HUES64 (cell line): ENCODE measurements around the gene LASP1NB.
"Not testable (repeated sequence)": the region's sequence is repeated elsewhere in the genome, so short reads cannot be mapped to it uniquely, and the experiment has no call there.

Experiments
- H3K27ac ChIP-seq: 2 replicates; pipeline ENCODE4 v1.7.0; 2013; ENCODE audit warnings: low read depth, low read length, inconsistent platforms
- H3K27me3 ChIP-seq: 2 replicates; pipeline ENCODE4 v1.6.1; 2013; ENCODE audit warnings: mild to moderate bottlenecking, low read length; ENCODE audit not compliant: insufficient read depth
- H3K36me3 ChIP-seq: 2 replicates; pipeline ENCODE4 v1.6.1; 2013; ENCODE audit warnings: mild to moderate bottlenecking, low read length; ENCODE audit not compliant: insufficient read depth
- H3K4me1 ChIP-seq: 2 replicates; pipeline ENCODE4 v1.6.1; 2013; ENCODE audit warnings: mild to moderate bottlenecking, low read length, moderate library complexity; ENCODE audit not compliant: insufficient read depth
- H3K4me3 ChIP-seq: 2 replicates; pipeline ENCODE4 v1.5.1; 2013; ENCODE audit warnings: mild to moderate bottlenecking, low read length, moderate library complexity
- H3K9ac ChIP-seq: 2 replicates; pipeline ENCODE4 v1.6.1; 2013; ENCODE audit warnings: mild to moderate bottlenecking, low read depth, low read length
- H3K9me3 ChIP-seq: 2 replicates; pipeline ENCODE4 v1.6.1; 2013; ENCODE audit warnings: low read depth, low read length; ENCODE audit not compliant: insufficient read depth
- WGBS: fragments of 150-250, 120-280 bp; methylation state at CpG from one replicate; pipeline ENCODE4 v1.1.7; 2013; ENCODE audit warnings: missing lambda C conversion rate; 5-methylcytosine and 5-hydroxymethylcytosine counted together

Gene LASP1NB

DNA sequence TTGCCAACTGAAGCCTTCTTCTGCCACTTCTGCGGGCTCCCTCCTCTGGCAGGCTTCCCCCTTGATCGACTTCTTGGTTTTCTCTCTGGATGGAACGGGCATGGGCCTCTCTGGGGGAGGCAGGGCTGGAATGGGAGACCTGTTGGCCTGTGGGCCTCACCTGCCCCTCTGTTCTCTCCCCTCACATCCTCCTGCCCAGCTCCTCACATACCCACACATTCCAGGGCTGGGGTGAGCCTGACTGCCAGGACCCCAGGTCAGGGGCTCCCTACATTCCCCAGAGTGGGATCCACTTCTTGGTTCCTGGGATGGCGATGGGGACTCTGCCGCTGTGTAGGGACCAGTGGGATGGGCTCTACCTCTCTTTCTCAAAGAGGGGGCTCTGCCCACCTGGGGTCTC, 6.5 kb upstream of the LASP1NB start:
- Histone ChIP-seq H3K4me3 (no peak overlapping the region), H3K36me3 (peaks cover 49% of the 10 kb centered on the region), H3K27ac (no peak overlapping the region), H3K9ac (no peak overlapping the region), H3K4me1 (peaks cover 12% of the 10 kb centered on the region; the same call in 1 of the 2 replicates), H3K9me3 (no peaks in the 10 kb centered on the region), H3K27me3 (no peaks in the 10 kb centered on the region)
- 96% methylated on average over 5 of the region's 5 CpGs for WGBS

GRCh38 chr17:38919316-38920078, 5.9 kb upstream of the LASP1NB start:
- Histone ChIP-seq H3K27ac (no peak overlapping the region), H3K4me3 (no peak overlapping the region), H3K9ac (no peak overlapping the region), H3K9me3 (no peaks in the 10 kb centered on the region), H3K27me3 (no peaks in the 10 kb centered on the region), H3K4me1 (peaks cover 12% of the 10 kb centered on the region; the same call in 1 of the 2 replicates), H3K36me3 (peaks cover 43% of the 10 kb centered on the region)
- 95% methylated on average over 16 of the region's 16 CpGs for WGBS

DNA sequence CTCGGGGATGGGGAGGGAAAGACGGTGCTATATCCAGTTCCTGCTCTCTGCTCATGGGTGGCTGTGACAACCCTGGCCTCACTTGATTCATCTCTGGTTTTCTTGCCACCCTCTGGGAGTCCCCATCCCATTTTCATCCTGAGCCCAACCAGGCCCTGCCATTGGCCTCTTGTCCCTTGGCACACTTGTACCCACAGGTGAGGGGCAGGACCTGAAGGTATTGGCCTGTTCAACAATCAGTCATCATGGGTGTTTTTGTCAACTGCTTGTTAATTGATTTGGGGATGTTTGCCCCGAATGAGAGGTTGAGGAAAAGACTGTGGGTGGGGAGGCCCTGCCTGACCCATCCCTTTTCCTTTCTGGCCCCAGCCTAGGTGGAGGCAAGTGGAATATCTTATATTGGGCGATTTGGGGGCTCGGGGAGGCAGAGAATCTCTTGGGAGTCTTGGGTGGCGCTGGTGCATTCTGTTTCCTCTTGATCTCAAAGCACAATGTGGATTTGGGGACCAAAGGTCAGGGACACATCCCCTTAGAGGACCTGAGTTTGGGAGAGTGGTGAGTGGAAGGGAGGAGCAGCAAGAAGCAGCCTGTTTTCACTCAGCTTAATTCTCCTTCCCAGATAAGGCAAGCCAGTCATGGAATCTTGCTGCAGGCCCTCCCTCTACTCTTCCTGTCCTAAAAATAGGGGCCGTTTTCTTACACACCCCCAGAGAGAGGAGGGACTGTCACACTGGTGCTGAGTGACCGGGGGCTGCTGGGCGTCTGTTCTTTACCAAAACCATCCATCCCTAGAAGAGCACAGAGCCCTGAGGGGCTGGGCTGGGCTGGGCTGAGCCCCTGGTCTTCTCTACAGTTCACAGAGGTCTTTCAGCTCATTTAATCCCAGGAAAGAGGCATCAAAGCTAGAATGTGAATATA, 4.8 kb upstream of the LASP1NB start:
- Histone ChIP-seq H3K9ac (no peak overlapping the region), H3K27me3 (no peaks in the 10 kb centered on the region), H3K27ac (no peak overlapping the region), H3K36me3 (peaks cover 32% of the 10 kb centered on the region), H3K4me1 (peaks cover 14% of the 10 kb centered on the region; the same call in 1 of the 2 replicates), H3K4me3 (no peak overlapping the region), H3K9me3 (no peaks in the 10 kb centered on the region)
- WGBS = 86% methylated on average over 9 of the region's 9 CpGs

DNA sequence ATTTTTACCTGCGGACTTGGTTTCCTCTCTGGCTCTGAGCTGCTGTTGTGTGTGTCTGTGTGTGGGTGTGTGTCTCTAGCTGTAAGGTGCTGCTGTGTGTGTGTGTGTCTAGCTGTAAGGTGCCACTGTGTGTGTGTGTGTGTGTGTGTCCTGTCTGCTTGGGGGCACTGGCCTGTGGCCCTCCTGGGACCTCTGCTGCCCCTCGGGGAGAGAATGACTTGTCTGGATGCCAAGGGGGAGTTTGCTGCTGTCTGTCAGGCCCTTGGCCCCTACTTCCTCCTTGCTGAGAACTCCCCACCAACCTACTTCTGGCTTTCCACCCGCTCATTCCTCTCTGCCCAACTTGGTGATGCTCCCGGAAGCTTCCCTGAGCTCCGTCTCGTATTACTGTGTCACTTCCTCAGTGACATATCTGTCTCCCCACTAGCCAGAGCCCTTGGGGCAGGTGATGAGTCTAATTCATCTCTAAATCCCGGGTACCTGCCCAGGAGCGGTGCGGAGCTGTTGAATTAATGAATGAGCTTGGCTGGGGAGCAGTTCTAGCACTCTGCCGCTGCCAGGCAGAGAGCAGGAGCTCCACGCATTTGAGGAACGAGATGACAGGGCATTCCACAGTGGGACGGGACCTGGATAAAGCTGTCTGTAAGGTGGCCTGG, 3.5 kb upstream of the LASP1NB start:
- Histone ChIP-seq H3K27me3 (no peaks in the 10 kb centered on the region), H3K4me1 (peaks cover 18% of the 10 kb centered on the region; the same call in 1 of the 2 replicates), H3K4me3 (no peak overlapping the region), H3K9me3 (no peaks in the 10 kb centered on the region), H3K36me3 (peaks cover 26% of the 10 kb centered on the region), H3K27ac (peak overlapping the region; percentile 78; the same call in 1 of the 2 replicates), H3K9ac (no peak overlapping the region)
- 86% methylated on average over 13 of the region's 13 CpGs for WGBS

DNA sequence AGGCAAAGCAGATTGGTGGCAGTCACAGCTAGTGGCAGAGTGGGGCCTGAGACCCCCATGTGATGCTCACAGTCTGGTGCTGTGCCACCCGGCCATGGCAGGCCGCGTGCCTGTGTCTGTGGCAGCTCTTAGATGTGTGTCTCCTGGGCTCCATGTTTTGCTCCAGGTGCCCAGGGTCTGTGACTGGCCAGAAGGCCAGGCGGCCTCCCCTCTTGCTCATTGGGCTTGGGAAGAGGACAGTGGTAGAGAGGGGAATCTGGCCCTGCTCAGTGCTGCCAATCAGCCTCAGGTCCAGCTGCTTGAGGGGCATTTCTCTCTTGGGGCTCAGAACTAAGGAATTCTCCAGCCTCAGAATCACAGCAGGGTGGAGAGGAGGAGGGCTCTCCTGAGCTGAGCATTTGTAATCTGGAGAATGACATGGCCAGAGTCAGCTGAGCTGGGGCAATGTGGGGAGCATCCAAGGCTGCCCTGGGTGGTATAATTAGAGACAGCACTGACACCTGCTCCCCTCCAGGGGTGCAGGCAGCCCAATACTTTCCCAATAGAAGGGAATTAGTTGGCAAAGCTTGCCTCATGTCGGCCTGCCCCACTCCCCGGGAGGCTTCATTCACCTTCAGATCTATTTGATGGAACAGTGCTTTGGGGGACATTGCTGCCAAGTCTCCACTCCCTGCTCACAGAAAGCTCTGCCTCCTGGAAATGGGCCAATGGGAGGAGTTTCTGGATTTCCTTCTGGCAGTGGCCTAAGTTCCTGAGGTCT, 2.7 kb upstream of the LASP1NB start:
- 67% methylated on average over 6 of the region's 6 CpGs for WGBS
- peak overlapping the region; percentile 78 for H3K27ac ChIP-seq
- no peaks in the 10 kb centered on the region for H3K27me3 ChIP-seq
- H3K9ac ChIP-seq = no peak overlapping the region
- no peaks in the 10 kb centered on the region for H3K9me3 ChIP-seq
- peaks cover 18% of the 10 kb centered on the region; the same call in 1 of the 2 replicates for H3K4me1 ChIP-seq
- H3K4me3 ChIP-seq = no peak overlapping the region
- H3K36me3 ChIP-seq = peaks cover 18% of the 10 kb centered on the region

DNA sequence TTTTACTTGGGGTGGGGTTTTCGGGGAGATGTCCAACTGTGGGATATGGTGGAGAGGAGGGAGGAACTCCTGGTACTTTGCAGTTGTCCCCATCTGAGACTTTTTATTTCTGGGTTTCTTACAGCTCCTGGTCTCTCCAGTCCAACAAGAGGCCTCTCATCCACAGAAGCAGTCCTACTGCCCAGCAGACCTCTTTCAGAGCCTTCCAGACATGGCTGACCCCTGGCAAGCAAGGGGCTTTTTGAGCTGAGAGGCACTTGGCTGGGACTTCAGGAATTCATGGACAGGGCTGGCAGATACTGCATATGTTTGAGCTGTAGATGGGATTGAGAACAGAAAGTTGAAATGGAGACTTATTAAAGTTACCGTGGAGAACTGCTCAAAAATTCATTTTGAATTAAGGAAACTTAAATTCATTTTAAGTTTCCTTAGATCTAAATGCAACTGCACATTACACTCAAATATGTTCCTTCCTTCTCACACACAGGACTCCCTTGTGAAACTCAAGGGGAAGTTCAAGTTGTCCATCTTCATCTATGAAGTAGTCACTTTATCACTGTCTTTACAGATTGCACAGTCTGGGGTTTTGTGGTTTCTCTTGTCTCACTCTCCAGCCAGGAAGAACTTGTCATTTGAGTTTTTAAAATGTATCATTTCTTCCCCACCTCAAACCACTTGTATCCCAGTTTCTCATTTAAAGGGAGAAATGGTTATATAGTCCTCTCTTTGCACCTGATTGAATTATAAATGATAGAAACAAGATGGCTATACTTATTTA, 1.1 kb downstream of the LASP1NB start:
- no peaks in the 10 kb centered on the region for H3K27me3 ChIP-seq
- no peaks in the 10 kb centered on the region for H3K9me3 ChIP-seq
- H3K27ac ChIP-seq = no peak overlapping the region
- H3K4me1 ChIP-seq = peaks cover 18% of the 10 kb centered on the region; the same call in 1 of the 2 replicates
- WGBS = 97% methylated on average over 2 of the region's 2 CpGs
- H3K36me3 ChIP-seq = no peaks in the 10 kb centered on the region
- H3K4me3 ChIP-seq = no peak overlapping the region
- no peak overlapping the region for H3K9ac ChIP-seq

- not testable (repeated sequence) for H3K9me3 ChIP-seq, H3K27me3 ChIP-seq, H3K36me3 ChIP-seq, H3K4me3 ChIP-seq, H3K9ac ChIP-seq, H3K27ac ChIP-seq, H3K4me1 ChIP-seq
- WGBS = 94% methylated on average over 36 of the region's 36 CpGs
Observed at GRCh38 chr17:38930782-38931181, 5.4 kb downstream of the LASP1NB start.

DNA sequence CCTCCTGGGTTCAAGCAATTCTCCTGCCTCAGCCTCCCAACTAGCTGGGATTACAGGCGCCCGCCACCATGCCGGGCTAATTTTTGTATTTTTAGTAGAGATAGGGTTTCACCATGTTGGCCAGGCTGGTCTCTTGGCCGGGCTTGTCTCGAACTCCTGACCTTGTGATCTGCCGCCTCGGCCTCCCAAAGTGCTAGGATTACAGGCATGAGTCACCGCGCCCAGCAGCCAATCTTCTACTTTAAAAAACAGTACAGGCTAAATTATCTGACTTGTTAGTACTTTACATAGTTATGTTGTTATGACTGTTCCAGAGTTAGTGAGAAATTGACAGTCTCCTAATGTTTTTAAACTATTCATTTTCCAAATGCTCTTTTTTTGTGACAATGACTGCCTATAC, 8.5 kb downstream of the LASP1NB start:
- WGBS = 93% methylated on average over 9 of the region's 9 CpGs

DNA sequence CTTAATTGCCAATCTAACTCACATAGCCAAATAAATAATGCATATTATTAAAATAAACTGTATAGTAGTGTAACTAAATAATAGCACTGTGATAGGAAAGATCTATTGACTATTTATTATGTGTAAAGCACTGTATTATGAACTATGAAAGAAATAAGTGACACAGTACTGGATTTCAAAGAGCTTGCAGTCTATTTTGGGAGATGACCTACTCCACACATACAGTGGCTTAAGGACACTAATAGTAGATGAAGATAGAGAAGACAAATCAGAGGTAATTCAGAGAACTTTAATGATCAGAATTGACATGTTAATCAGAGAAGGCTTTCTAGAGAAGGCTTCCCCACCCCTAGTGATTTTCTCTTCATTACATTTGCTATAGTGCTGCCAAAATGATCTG, 14.6 kb downstream of the LASP1NB start:
- Histone ChIP-seq H3K9me3 (no peaks in the 10 kb centered on the region), H3K27me3 (no peaks in the 10 kb centered on the region), H3K27ac (no peak overlapping the region), H3K4me3 (no peak overlapping the region), H3K4me1 (0 out of 2 replicates have a peak, but pooled peaks cover 4% of the 10 kb centered on the region), H3K9ac (no peak overlapping the region), H3K36me3 (no peaks in the 10 kb centered on the region)

More for the DNA sequence above, 8.5 kb downstream of the LASP1NB start:
- H3K4me3 ChIP-seq, H3K36me3 ChIP-seq, H3K27ac ChIP-seq, H3K4me1 ChIP-seq, H3K9ac ChIP-seq, H3K9me3 ChIP-seq, H3K27me3 ChIP-seq: not testable (repeated sequence)

- Histone ChIP-seq H3K27ac (no peak overlapping the region), H3K4me1 (0 out of 2 replicates have a peak, but pooled peaks cover 4% of the 10 kb centered on the region), H3K4me3 (no peak overlapping the region), H3K36me3 (no peaks in the 10 kb centered on the region), H3K27me3 (no peaks in the 10 kb centered on the region), H3K9ac (no peak overlapping the region), H3K9me3 (no peaks in the 10 kb centered on the region)
- WGBS = 92% methylated on average over 1 of the region's 1 CpG
Observed at GRCh38 chr17:38940404-38940803, 15.0 kb downstream of the LASP1NB start.
